Measurements from ENCODE around the gene SLC35F6.
"Not testable (repeated sequence)": the region's sequence is repeated elsewhere in the genome, so short reads cannot be mapped to it uniquely, and the experiment has no call there.

SLC35F6 gene

GRCh38 chr2:26811791-26812694 is 48.0 kb downstream of the SLC35F6 start:
- no peak overlapping the region for H3K4me3 ChIP-seq (replicated peaks; ENCODE audit: low read depth, low read length)
- TF ChIP-seq CTCF (IDR thresholded peaks at IDR 0.05; ENCODE audit: low read length, missing control alignments) = no peak
- DNase-seq (ENCODE audit: low read depth) = no peak

- DNase-seq (ENCODE audit: low read depth) = no peak
- no peak for TF ChIP-seq CTCF (IDR thresholded peaks at IDR 0.05; ENCODE audit: low read length, missing control alignments)
- H3K4me3 ChIP-seq (replicated peaks; ENCODE audit: low read depth, low read length) = no peak overlapping the region
Measured at GRCh38 chr2:26812731-26813130, 48.6 kb downstream of the SLC35F6 start.

- not testable (repeated sequence) for DNase-seq (ENCODE audit: low read depth); H3K4me3 ChIP-seq (replicated peaks; ENCODE audit: low read depth, low read length)
Measured at GRCh38 chr2:26814072-26814765, 50.1 kb downstream of the SLC35F6 start.

GRCh38 chr2:26816893-26817292 is 52.8 kb downstream of the SLC35F6 start:
- H3K4me3 ChIP-seq (replicated peaks; ENCODE audit: low read depth, low read length) = no peak overlapping the region
- no peak for TF ChIP-seq CTCF (IDR thresholded peaks at IDR 0.05; ENCODE audit: low read length, missing control alignments)
- DNase-seq (ENCODE audit: low read depth) = no peak

GRCh38 chr2:26818255-26818654 is 54.2 kb downstream of the SLC35F6 start:
- no peak for TF ChIP-seq CTCF (IDR thresholded peaks at IDR 0.05; ENCODE audit: low read length, missing control alignments)
- H3K4me3 ChIP-seq (replicated peaks; ENCODE audit: low read depth, low read length) = no peak overlapping the region
- no peak for DNase-seq (ENCODE audit: low read depth)

- H3K4me3 ChIP-seq (replicated peaks; ENCODE audit: low read depth, low read length) = no peak overlapping the region
- TF ChIP-seq CTCF (IDR thresholded peaks at IDR 0.05; ENCODE audit: low read length, missing control alignments) = no peak
- DNase-seq (ENCODE audit: low read depth) = no peak
Measured at GRCh38 chr2:26818972-26819371, 54.9 kb downstream of the SLC35F6 start.

- no peak for TF ChIP-seq CTCF (IDR thresholded peaks at IDR 0.05; ENCODE audit: low read length, missing control alignments)
- DNase-seq (ENCODE audit: low read depth) = no peak
- H3K4me3 ChIP-seq (replicated peaks; ENCODE audit: low read depth, low read length) = no peak overlapping the region
Measured at GRCh38 chr2:26820932-26821331, 56.8 kb downstream of the SLC35F6 start.
